ENCODE data around the gene PTPRD. TPM values are rescaled to one million over a fixed set of nuclear protein-coding genes. Genes with fewer than 3 reads are reported as not detected.
"Not testable (repeated sequence)": the region's sequence is repeated elsewhere in the genome, so short reads cannot be mapped to it uniquely, and the experiment has no call there.

PTPRD gene
- total and polyA plus RNA-seq, 4 donors: 97.4 to 229 (median 161) TPM

GRCh38 chr9:9326749-9327148 lies 1286.1 kb downstream of the PTPRD start:
- Histone ChIP-seq H3K4me3 (ENCODE audit: low read depth, low read length) (no peak overlapping the region), H3K27ac (ENCODE audit: low read depth, low read length) (no peak overlapping the region), H3K4me1 (ENCODE audit: control insufficient read depth, insufficient read depth, low read length) (no peaks in the 10 kb centered on the region), H3K27me3 (ENCODE audit: control insufficient read depth, insufficient read depth, low read length) (no peaks in the 10 kb centered on the region), H3K9me3 (ENCODE audit: control insufficient read depth, insufficient read depth, low read length) (no peaks in the 10 kb centered on the region), H3K36me3 (ENCODE audit: control insufficient read depth, insufficient read depth, low read length) (no peaks in the 10 kb centered on the region)
- no peak for DNase-seq (ENCODE audit: low read depth in 4 of 6, low spot score in 6 of 6)

- Histone ChIP-seq H3K36me3 (ENCODE audit: control insufficient read depth, insufficient read depth, low read length) (no peaks in the 10 kb centered on the region), H3K4me1 (ENCODE audit: control insufficient read depth, insufficient read depth, low read length) (no peaks in the 10 kb centered on the region), H3K27ac (ENCODE audit: low read depth, low read length) (no peak overlapping the region), H3K27me3 (ENCODE audit: control insufficient read depth, insufficient read depth, low read length) (no peaks in the 10 kb centered on the region), H3K4me3 (ENCODE audit: low read depth, low read length) (no peak overlapping the region), H3K9me3 (ENCODE audit: control insufficient read depth, insufficient read depth, low read length) (no peaks in the 10 kb centered on the region)
- no CpG with 5 or more reads among the region's 2 CpGs for WGBS (ENCODE audit: insufficient coverage)
- DNase-seq (ENCODE audit: low read depth in 4 of 6, low spot score in 6 of 6): peak in 1 of 6 donors; percentile 4
These were observed 1293.8 kb downstream of the PTPRD start for GRCh38 chr9:9319007-9319406.

GRCh38 chr9:9310743-9311142 lies 1302.1 kb downstream of the PTPRD start:
- H3K27ac ChIP-seq (ENCODE audit: low read depth, low read length); H3K27me3 ChIP-seq (ENCODE audit: control insufficient read depth, insufficient read depth, low read length); H3K4me1 ChIP-seq (ENCODE audit: control insufficient read depth, insufficient read depth, low read length); H3K4me3 ChIP-seq (ENCODE audit: low read depth, low read length); DNase-seq (ENCODE audit: low read depth in 4 of 6, low spot score in 6 of 6); H3K36me3 ChIP-seq (ENCODE audit: control insufficient read depth, insufficient read depth, low read length); H3K9me3 ChIP-seq (ENCODE audit: control insufficient read depth, insufficient read depth, low read length): not testable (repeated sequence)
- 89% methylated on average over 3 of the region's 7 CpGs for WGBS (ENCODE audit: insufficient coverage)

GRCh38 chr9:9305600-9305999 lies 1307.2 kb downstream of the PTPRD start:
- no peak overlapping the region for H3K4me3 ChIP-seq (ENCODE audit: low read depth, low read length)
- H3K9me3 ChIP-seq (ENCODE audit: control insufficient read depth, insufficient read depth, low read length): no peaks in the 10 kb centered on the region
- no peaks in the 10 kb centered on the region for H3K27me3 ChIP-seq (ENCODE audit: control insufficient read depth, insufficient read depth, low read length)
- no peak overlapping the region for H3K27ac ChIP-seq (ENCODE audit: low read depth, low read length)
- H3K4me1 ChIP-seq (ENCODE audit: control insufficient read depth, insufficient read depth, low read length): no peaks in the 10 kb centered on the region
- no peak for DNase-seq (ENCODE audit: low read depth in 4 of 6, low spot score in 6 of 6)
- no peaks in the 10 kb centered on the region for H3K36me3 ChIP-seq (ENCODE audit: control insufficient read depth, insufficient read depth, low read length)

- H3K27ac ChIP-seq (ENCODE audit: low read depth, low read length): no peak overlapping the region
- H3K9me3 ChIP-seq (ENCODE audit: control insufficient read depth, insufficient read depth, low read length): no peaks in the 10 kb centered on the region
- no peaks in the 10 kb centered on the region for H3K36me3 ChIP-seq (ENCODE audit: control insufficient read depth, insufficient read depth, low read length)
- no peaks in the 10 kb centered on the region for H3K4me1 ChIP-seq (ENCODE audit: control insufficient read depth, insufficient read depth, low read length)
- H3K4me3 ChIP-seq (ENCODE audit: low read depth, low read length): no peak overlapping the region
- no peaks in the 10 kb centered on the region for H3K27me3 ChIP-seq (ENCODE audit: control insufficient read depth, insufficient read depth, low read length)
- peak in 1 of 6 donors; percentile 37 for DNase-seq (ENCODE audit: low read depth in 4 of 6, low spot score in 6 of 6)
- WGBS (ENCODE audit: insufficient coverage): no CpG with 5 or more reads among the region's 1 CpG
These were observed 1313.7 kb downstream of the PTPRD start for GRCh38 chr9:9299134-9299533.

GRCh38 chr9:9286001-9286400 lies 1326.8 kb downstream of the PTPRD start:
- Histone ChIP-seq H3K36me3 (ENCODE audit: control insufficient read depth, insufficient read depth, low read length) (no peaks in the 10 kb centered on the region), H3K27me3 (ENCODE audit: control insufficient read depth, insufficient read depth, low read length) (no peaks in the 10 kb centered on the region), H3K27ac (ENCODE audit: low read depth, low read length) (no peak overlapping the region), H3K4me1 (ENCODE audit: control insufficient read depth, insufficient read depth, low read length) (no peaks in the 10 kb centered on the region), H3K9me3 (ENCODE audit: control insufficient read depth, insufficient read depth, low read length) (no peaks in the 10 kb centered on the region), H3K4me3 (ENCODE audit: low read depth, low read length) (no peak overlapping the region)
- DNase-seq (ENCODE audit: low read depth in 4 of 6, low spot score in 6 of 6): no peak
- WGBS (ENCODE audit: insufficient coverage): no CpG with 5 or more reads among the region's 2 CpGs

- Histone ChIP-seq H3K4me3 (ENCODE audit: low read depth, low read length) (no peak overlapping the region), H3K4me1 (ENCODE audit: control insufficient read depth, insufficient read depth, low read length) (no peaks in the 10 kb centered on the region), H3K36me3 (ENCODE audit: control insufficient read depth, insufficient read depth, low read length) (no peaks in the 10 kb centered on the region), H3K9me3 (ENCODE audit: control insufficient read depth, insufficient read depth, low read length) (no peaks in the 10 kb centered on the region), H3K27ac (ENCODE audit: low read depth, low read length) (no peak overlapping the region), H3K27me3 (ENCODE audit: control insufficient read depth, insufficient read depth, low read length) (no peaks in the 10 kb centered on the region)
- DNase-seq (ENCODE audit: low read depth in 4 of 6, low spot score in 6 of 6): no peak
- WGBS (ENCODE audit: insufficient coverage): no CpG with 5 or more reads among the region's 2 CpGs
These were observed 1328.6 kb downstream of the PTPRD start for GRCh38 chr9:9284201-9284600.

- Histone ChIP-seq H3K4me3 (ENCODE audit: low read depth, low read length) (no peak overlapping the region), H3K27ac (ENCODE audit: low read depth, low read length) (no peak overlapping the region), H3K4me1 (ENCODE audit: control insufficient read depth, insufficient read depth, low read length) (no peaks in the 10 kb centered on the region), H3K9me3 (ENCODE audit: control insufficient read depth, insufficient read depth, low read length) (no peaks in the 10 kb centered on the region), H3K27me3 (ENCODE audit: control insufficient read depth, insufficient read depth, low read length) (no peaks in the 10 kb centered on the region), H3K36me3 (ENCODE audit: control insufficient read depth, insufficient read depth, low read length) (no peaks in the 10 kb centered on the region)
- DNase-seq (ENCODE audit: low read depth in 4 of 6, low spot score in 6 of 6): peak in 1 of 6 donors; percentile 42
- no CpG with 5 or more reads among the region's 2 CpGs for WGBS (ENCODE audit: insufficient coverage)
These were observed 1329.4 kb downstream of the PTPRD start for GRCh38 chr9:9283159-9283986.

GRCh38 chr9:9275601-9276000 lies 1337.2 kb downstream of the PTPRD start:
- no peaks in the 10 kb centered on the region for H3K9me3 ChIP-seq (ENCODE audit: control insufficient read depth, insufficient read depth, low read length)
- H3K4me1 ChIP-seq (ENCODE audit: control insufficient read depth, insufficient read depth, low read length): no peaks in the 10 kb centered on the region
- H3K4me3 ChIP-seq (ENCODE audit: low read depth, low read length): no peak overlapping the region
- no peak for DNase-seq (ENCODE audit: low read depth in 4 of 6, low spot score in 6 of 6)
- WGBS (ENCODE audit: insufficient coverage): no CpG with 5 or more reads among the region's 4 CpGs
- no peaks in the 10 kb centered on the region for H3K36me3 ChIP-seq (ENCODE audit: control insufficient read depth, insufficient read depth, low read length)
- H3K27me3 ChIP-seq (ENCODE audit: control insufficient read depth, insufficient read depth, low read length): no peaks in the 10 kb centered on the region
- no peak overlapping the region for H3K27ac ChIP-seq (ENCODE audit: low read depth, low read length)

GRCh38 chr9:9257999-9258498 lies 1354.8 kb downstream of the PTPRD start:
- no peaks in the 10 kb centered on the region for H3K27me3 ChIP-seq (ENCODE audit: control insufficient read depth, insufficient read depth, low read length)
- no peaks in the 10 kb centered on the region for H3K4me1 ChIP-seq (ENCODE audit: control insufficient read depth, insufficient read depth, low read length)
- H3K9me3 ChIP-seq (ENCODE audit: control insufficient read depth, insufficient read depth, low read length): no peaks in the 10 kb centered on the region
- H3K27ac ChIP-seq (ENCODE audit: low read depth, low read length): no peak overlapping the region
- no peaks in the 10 kb centered on the region for H3K36me3 ChIP-seq (ENCODE audit: control insufficient read depth, insufficient read depth, low read length)
- no CpG with 5 or more reads among the region's 3 CpGs for WGBS (ENCODE audit: insufficient coverage)
- H3K4me3 ChIP-seq (ENCODE audit: low read depth, low read length): no peak overlapping the region
- peak in 2 of 6 donors; percentile 4 to 83 for DNase-seq (ENCODE audit: low read depth in 4 of 6, low spot score in 6 of 6)

Measured in spinal cord (tissue), 10 donors.